Activated naive CD8-positive, alpha-beta T cell treated with anti-CD3 and anti-CD28 coated beads, Interleukin-2, amount 50 U/mL, for 24 hours (primary cell): ENCODE data around the gene FOXK2.
"Not testable (repeated sequence)": the region's sequence is repeated elsewhere in the genome, so short reads cannot be mapped to it uniquely, and the experiment has no call there.

ENCODE experiments used
- ATAC-seq: fragments of 150-1000 bp; cut with Tn5 transposase; one replicate; pipeline ENCODE4 v1.10.0; 2021
- DNase-seq: peaks from one replicate; pipeline ENCODE4 v3.0.0; 2021
- H3K27ac Mint-ChIP-seq: one replicate; pipeline ENCODE4 v1.8.0; 2021; ENCODE audit warnings: mild to moderate bottlenecking, mixed read lengths
- H3K27me3 Mint-ChIP-seq: one replicate; pipeline ENCODE4 v1.8.0; 2021; ENCODE audit warnings: mixed read lengths
- H3K36me3 Mint-ChIP-seq: one replicate; pipeline ENCODE4 v1.8.0; 2021; ENCODE audit warnings: low read depth, mixed read lengths
- H3K4me1 Mint-ChIP-seq: one replicate; pipeline ENCODE4 v1.8.0; 2021; ENCODE audit warnings: mixed read lengths
- H3K4me3 Mint-ChIP-seq: one replicate; pipeline ENCODE4 v1.8.0; 2021; ENCODE audit warnings: mild to moderate bottlenecking, moderate library complexity, mixed read lengths
- H3K9me3 Mint-ChIP-seq: one replicate; pipeline ENCODE4 v1.8.0; 2021; ENCODE audit warnings: mixed read lengths

Gene FOXK2

DNA sequence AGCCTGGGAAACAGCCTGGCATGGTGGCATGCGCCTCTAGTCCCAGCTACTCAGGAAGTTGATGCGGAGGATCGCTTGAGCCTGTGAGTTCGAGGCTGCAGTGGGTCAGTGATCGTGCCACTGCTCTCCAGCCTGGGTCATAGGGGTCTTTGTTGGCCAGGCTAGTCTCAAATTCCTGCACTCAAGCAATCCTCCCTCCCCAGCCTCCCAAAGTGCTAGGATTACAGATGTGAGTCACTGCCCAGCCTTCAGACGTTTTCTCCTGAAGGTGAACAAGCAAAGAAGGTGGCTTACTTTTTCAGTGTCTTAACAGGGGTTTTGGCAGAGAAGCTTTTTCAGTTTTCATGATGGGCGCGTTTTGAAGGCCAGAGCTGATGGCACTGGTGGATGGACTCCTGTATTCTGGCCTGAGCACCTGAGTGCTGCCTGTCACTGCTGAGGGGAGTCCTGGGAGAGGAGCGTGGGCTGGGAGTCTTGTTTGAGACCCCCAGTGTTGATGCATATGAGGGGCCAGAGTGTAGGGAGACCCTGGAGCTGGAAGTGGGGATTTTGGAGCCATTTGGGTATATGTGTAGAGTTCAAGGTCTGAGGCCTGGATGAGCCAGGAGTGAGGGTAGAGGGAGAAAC is 41.4 kb downstream of the FOXK2 start:
- Mint-ChIP-seq H3K9me3 (no peaks in the 10 kb centered on the region), H3K4me3 (no peak overlapping the region), H3K27me3 (no peaks in the 10 kb centered on the region), H3K27ac (no peak overlapping the region), H3K36me3 (peaks cover 6% of the 10 kb centered on the region), H3K4me1 (peaks cover 15% of the 10 kb centered on the region)
- DNase-seq (no peak), ATAC-seq (no peak)

DNA sequence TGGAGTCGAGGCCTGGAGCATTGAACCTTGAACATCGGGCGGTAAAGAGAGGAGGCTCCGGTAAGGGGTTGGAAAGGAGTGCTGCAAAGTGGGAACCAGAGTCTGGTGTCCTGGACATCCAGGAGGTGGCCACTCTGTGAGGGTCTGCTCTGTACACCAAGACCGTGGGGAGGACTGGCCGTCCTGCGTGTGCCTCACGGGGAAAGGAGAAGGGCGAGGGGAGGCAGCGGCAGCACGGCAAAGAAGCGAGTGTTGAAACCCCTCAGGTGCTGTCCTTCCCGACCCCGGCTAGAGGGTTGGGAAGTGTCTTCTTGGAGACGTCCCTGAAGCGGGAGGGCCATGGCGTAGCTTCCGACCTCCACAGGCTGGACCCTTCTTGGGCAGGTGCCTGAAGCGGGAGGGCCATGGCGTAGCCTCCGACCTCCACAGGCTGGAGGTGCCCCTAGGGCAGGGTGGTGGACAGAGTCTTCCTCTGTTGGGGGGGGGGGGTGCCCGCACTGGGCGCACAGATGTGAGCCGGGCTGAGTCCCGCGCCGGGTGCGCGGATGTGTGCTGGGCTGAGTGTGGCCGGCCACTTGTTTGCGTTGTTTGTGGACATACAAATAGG is 42.0 kb downstream of the FOXK2 start:
- DNase-seq (no peak), ATAC-seq (no peak)
- peaks cover 6% of the 10 kb centered on the region for H3K36me3 Mint-ChIP-seq
- no peak overlapping the region for H3K27ac Mint-ChIP-seq
- H3K4me3 Mint-ChIP-seq, result no peak overlapping the region
- H3K4me1 Mint-ChIP-seq, result peaks cover 15% of the 10 kb centered on the region
- no peaks in the 10 kb centered on the region for H3K9me3 Mint-ChIP-seq
- no peaks in the 10 kb centered on the region for H3K27me3 Mint-ChIP-seq

DNA sequence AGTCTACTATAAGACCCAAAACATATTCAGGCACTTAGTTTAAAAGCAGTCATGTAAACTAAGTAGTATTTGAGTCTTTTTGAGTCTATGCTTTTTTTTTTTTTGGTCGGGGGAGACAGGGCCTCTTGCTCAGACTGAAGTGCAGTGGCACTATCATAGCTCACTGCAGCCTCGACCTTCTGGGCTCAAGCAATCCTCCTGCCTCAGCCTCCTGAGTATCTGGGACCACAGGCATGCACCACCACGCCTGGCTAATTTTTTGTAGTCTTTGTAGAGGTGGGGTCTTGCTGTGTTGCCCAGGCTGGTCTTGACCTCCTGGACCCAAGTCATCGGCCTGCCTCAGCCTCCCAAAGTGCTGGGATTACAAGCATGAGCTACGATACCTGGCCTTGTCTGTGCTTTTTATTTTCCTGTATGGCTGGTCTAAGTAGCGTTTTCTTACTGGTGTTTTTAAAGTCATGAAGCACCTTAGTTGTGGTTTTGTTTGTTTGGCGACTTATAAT is 43.2 kb downstream of the FOXK2 start:
- peaks cover 12% of the 10 kb centered on the region for H3K4me1 Mint-ChIP-seq
- not testable (repeated sequence) for DNase-seq, H3K36me3 Mint-ChIP-seq, H3K4me3 Mint-ChIP-seq, H3K27ac Mint-ChIP-seq, H3K9me3 Mint-ChIP-seq, H3K27me3 Mint-ChIP-seq, ATAC-seq

DNA sequence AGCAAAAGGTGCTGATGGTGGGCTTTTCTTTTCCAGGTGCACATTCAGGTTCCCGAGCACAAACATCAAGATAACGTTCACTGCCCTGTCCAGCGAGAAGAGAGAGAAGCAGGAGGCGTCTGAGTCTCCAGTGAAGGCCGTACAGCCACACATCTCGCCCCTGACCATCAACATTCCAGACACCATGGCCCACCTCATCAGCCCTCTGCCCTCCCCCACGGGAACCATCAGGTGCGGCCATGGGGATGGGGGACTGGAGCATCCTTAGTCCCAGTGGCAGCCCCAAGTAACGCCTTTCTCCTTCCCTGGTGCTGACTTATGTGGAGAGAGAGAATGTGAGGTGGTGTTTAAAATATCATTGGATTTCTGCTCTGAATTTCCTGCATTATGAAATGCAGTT is 43.8 kb downstream of the FOXK2 start:
- Mint-ChIP-seq H3K4me1 (peaks cover 9% of the 10 kb centered on the region), H3K4me3 (no peak overlapping the region), H3K27ac (no peak overlapping the region), H3K9me3 (no peaks in the 10 kb centered on the region), H3K27me3 (no peaks in the 10 kb centered on the region), H3K36me3 (peaks cover 10% of the 10 kb centered on the region)
- DNase-seq (no peak), ATAC-seq (no peak)

DNA sequence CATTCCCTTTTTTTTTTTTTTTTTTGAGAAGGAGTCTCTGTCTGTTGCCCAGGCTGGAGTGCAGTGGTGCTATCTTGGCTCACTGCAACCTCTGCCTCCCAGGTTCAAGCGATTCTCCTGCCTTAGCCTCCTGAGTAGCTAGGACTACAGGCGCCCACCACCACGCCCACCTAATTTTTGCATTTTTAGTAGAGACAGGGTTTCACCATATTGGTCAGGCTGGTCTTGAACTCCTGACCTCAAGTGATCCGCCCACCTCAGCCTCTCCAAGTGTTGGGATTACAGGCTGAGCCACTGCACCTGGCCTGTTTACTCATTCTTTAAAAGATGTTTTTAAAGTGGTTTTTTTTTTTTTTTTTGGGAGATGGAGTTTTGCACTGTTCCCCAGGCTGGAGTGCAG is 44.2 kb downstream of the FOXK2 start:
- H3K27me3 Mint-ChIP-seq, ATAC-seq, DNase-seq, H3K4me3 Mint-ChIP-seq, H3K9me3 Mint-ChIP-seq, H3K4me1 Mint-ChIP-seq, H3K27ac Mint-ChIP-seq: not testable (repeated sequence)
- H3K36me3 Mint-ChIP-seq, result peaks cover 11% of the 10 kb centered on the region

DNA sequence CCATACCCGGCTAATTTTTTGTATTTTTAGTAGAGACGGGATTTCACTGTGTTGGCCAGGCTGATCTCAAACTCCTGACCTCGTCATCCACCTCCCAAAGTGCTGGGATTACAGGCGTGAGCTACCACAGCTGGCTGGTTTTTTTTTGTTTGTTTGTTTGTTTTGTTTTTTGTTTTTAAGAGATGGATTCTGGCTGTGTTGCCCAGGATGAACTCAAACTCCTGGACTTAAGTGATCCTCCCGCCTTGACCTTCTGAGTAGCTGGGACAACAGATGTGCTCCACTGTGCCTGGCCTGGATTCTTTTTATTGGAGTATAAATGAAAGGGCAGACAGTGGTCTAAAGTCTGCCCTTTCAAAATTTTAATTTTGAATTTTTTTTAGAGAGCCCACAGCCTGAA is 44.7 kb downstream of the FOXK2 start:
- Mint-ChIP-seq H3K9me3 (no peaks in the 10 kb centered on the region), H3K4me1 (peaks cover 6% of the 10 kb centered on the region), H3K4me3 (no peak overlapping the region), H3K27me3 (no peaks in the 10 kb centered on the region), H3K36me3 (peaks cover 14% of the 10 kb centered on the region), H3K27ac (no peak overlapping the region)
- ATAC-seq, result no peak
- no peak for DNase-seq

DNA sequence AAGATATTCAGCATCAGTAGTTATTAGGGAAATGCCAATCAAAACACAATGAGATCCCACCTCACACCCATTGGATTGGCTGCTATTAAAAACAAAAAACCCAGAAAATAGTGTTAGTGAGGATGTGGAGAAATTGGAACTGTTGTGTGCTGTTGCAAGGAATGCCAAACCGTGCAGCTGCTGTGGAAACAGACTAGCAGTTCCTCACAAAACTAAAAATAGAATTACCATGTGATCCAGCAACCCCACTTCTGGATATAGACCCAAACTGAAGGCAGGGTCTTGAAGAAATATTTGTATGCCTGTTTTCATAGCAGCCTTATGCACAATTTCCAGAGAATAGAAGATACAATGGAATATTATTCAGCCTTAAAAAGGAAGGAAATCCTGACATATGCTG is 46.0 kb downstream of the FOXK2 start:
- Mint-ChIP-seq H3K36me3 (peaks cover 22% of the 10 kb centered on the region), H3K27ac (no peak overlapping the region)
- ATAC-seq, result no peak

DNA sequence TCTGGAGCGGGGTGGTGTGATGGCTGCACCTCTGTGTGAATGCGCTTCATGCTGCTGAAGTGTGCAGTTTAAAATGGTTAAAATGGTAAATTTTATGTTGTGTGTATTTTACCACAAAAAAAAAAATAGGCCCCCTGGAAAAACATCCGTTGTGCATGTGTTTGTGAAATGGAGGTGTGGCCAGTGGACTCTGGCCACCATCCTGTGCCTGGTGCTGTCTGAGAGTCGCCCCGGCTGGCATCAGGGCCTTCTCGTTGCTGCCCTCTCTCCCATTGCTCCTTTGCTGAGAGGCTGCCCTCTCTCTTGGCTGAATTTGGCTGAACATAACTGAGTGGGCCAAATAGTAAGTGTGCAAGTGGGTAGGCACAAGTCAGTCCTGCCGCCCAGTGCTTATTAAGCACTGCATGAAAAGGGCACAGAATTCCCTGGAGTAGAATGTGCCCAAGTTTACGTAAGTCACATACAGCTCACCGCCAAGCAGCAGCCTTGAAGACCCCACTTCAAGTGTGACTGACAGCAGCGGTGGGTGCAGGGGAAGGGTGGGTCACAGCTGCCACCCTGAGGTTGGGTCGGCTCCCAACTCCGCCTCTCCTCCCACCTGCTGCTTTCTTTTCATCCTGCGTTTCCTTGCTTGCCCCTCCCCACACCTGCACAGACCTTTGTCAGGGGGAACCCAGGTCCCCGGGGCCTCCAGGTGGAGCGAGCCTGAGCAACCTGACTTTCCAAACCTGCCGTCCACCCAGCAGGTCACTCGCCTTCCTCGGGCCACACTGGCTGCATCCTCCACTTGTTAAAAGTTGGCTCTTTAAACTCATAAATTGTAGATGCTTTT is 46.8 kb downstream of the FOXK2 start:
- peaks cover 1% of the 10 kb centered on the region for H3K4me1 Mint-ChIP-seq
- DNase-seq (no peak), ATAC-seq (no peak)
- no peaks in the 10 kb centered on the region for H3K9me3 Mint-ChIP-seq
- H3K27me3 Mint-ChIP-seq, result no peaks in the 10 kb centered on the region
- peaks cover 24% of the 10 kb centered on the region for H3K36me3 Mint-ChIP-seq
- H3K4me3 Mint-ChIP-seq, result no peak overlapping the region
- H3K27ac Mint-ChIP-seq, result no peak overlapping the region

More for the DNA sequence above, 46.0 kb downstream of the FOXK2 start:
- DNase-seq, result no peak
- no peaks in the 10 kb centered on the region for H3K27me3 Mint-ChIP-seq
- H3K4me1 Mint-ChIP-seq, result peaks cover 6% of the 10 kb centered on the region
- H3K4me3 Mint-ChIP-seq, result no peak overlapping the region
- H3K9me3 Mint-ChIP-seq, result no peaks in the 10 kb centered on the region

DNA sequence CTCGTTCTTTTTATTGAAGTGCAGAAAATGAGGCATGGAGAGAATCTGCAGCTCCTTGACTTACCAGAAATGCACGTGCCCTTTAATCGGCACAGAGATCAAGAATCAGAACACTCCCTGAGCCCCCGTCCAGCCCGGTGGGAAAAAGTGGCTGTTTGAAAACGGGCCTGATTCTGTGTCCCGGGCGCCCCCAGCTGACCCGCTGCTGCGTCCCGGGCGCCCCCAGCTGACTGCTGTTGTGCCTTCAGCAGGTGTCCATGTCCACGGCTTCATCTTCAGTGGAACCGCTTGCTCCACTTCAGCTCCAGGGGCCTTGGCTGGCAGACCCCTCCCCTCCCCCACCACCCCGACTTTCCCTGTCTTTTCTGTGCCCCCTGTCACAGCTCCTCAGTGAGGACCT is 47.8 kb downstream of the FOXK2 start:
- H3K9me3 Mint-ChIP-seq, result no peaks in the 10 kb centered on the region
- no peaks in the 10 kb centered on the region for H3K27me3 Mint-ChIP-seq
- ATAC-seq, result no peak
- no peak for DNase-seq
- H3K4me3 Mint-ChIP-seq, result no peak overlapping the region
- H3K36me3 Mint-ChIP-seq, result peaks cover 29% of the 10 kb centered on the region
- H3K4me1 Mint-ChIP-seq, result no peaks in the 10 kb centered on the region
- H3K27ac Mint-ChIP-seq, result no peak overlapping the region

DNA sequence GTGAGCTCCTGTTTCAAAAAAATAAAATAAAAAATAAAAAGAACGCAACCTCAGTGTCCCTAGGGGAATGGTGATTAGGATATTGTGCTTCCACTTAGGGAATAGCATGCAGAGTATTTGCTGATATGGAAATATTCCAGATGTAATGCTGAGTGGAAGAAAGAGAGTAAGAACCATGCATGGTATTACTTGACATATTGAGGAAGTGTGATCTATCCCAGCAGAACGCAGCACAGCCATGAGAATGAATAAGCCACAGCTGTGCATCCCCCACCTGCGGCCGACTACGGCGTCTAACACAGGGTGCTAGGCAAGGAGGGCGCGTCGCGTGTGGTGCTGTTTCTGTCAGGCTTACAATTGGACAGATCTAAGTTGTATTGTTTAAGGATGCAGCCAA is 49.5 kb downstream of the FOXK2 start:
- Mint-ChIP-seq H3K27me3 (no peaks in the 10 kb centered on the region), H3K27ac (no peak overlapping the region), H3K36me3 (peaks cover 36% of the 10 kb centered on the region), H3K9me3 (no peaks in the 10 kb centered on the region), H3K4me3 (no peak overlapping the region), H3K4me1 (no peaks in the 10 kb centered on the region)
- DNase-seq (no peak), ATAC-seq (no peak)

DNA sequence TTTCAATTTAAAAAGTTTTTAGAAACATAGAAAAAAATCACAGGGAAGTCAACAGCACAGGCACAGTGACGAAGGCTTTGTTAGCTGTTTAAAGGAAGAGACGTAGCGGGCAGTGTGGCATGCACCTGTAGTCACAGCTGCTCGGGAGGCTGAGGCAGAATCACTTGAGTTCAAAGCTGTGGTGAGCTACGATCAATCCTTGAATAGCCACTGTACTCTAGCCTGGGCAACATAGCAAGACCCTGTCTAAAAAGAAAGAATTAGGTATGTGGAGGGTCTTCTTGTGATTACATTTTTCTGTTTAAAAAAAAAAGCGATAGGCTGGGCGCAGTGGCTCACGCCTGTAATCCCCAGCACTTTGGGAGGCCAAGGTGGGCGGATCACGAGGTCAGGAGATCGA is 50.1 kb downstream of the FOXK2 start:
- DNase-seq (no peak), ATAC-seq (no peak)
- no peak overlapping the region for H3K27ac Mint-ChIP-seq
- no peaks in the 10 kb centered on the region for H3K27me3 Mint-ChIP-seq
- H3K36me3 Mint-ChIP-seq, result peaks cover 40% of the 10 kb centered on the region
- no peak overlapping the region for H3K4me3 Mint-ChIP-seq
- H3K9me3 Mint-ChIP-seq, result no peaks in the 10 kb centered on the region
- no peaks in the 10 kb centered on the region for H3K4me1 Mint-ChIP-seq

DNA sequence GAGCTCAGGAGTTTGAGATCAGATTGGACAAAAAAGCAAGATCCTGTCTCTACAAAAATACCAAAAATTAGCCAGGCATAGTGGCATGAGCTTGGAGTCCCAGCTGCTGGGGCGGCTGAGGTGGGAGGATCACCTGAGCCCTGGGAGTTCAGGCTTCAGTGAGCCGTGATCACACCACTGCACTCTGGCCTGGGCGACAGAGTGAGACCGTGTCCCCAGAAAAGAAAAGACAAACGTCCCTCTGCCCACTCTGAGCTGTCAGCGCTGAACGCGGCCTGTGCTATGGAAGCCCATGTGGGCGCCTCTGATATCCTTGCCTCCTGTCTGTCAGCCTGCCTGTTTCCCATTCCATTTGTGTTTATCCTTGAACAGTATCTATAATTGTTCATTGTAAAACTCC is 50.7 kb downstream of the FOXK2 start:
- Mint-ChIP-seq H3K27me3 (no peaks in the 10 kb centered on the region), H3K36me3 (peaks cover 41% of the 10 kb centered on the region), H3K9me3 (no peaks in the 10 kb centered on the region), H3K27ac (no peak overlapping the region), H3K4me1 (no peaks in the 10 kb centered on the region), H3K4me3 (no peak overlapping the region)
- ATAC-seq (no peak), DNase-seq (no peak)

DNA sequence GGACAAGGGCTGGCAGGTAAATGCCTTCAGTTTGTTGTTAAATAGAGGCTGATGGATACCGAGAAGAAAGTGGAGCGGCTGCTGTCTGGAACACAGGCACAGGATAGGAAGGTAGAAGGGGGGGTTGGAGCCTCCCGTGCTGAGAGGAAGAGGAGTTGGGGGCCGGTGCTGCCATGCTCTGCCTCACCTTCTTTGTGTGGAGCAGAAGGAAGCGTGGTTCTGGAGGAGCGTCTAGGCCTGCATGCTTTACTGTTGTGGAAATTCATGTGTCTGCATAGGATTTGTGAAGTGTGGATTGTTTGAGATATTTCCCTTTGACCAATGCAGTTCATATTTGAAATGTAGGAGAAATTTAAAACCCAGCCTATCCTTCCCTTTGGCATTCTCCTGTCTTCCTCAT is 52.3 kb downstream of the FOXK2 start:
- no peak overlapping the region for H3K4me3 Mint-ChIP-seq
- H3K27ac Mint-ChIP-seq, result no peak overlapping the region
- H3K36me3 Mint-ChIP-seq, result peaks cover 49% of the 10 kb centered on the region
- ATAC-seq, result no peak
- H3K27me3 Mint-ChIP-seq, result no peaks in the 10 kb centered on the region
- DNase-seq, result no peak
- H3K4me1 Mint-ChIP-seq, result no peaks in the 10 kb centered on the region
- no peaks in the 10 kb centered on the region for H3K9me3 Mint-ChIP-seq

DNA sequence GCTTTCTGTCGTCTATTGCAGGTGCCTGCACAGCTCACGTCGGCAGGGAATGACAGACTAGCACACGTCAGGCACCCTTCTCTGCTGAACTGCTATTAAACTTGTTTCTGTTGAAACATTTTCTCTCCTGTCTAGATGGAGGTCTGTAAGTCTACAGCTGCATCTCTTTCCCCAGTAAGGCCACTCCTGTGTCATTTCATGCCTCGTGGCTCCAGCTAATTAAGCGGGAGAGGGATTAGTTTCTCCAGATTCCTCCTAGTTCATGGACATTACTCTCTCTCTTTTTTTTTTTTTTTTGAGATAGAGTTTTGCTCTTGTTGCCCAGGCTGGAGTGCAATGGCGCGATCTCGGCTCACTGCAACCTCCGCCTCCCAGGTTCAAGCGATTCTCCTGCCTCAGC is 54.5 kb downstream of the FOXK2 start:
- no peaks in the 10 kb centered on the region for H3K27me3 Mint-ChIP-seq
- H3K36me3 Mint-ChIP-seq, result peaks cover 52% of the 10 kb centered on the region
- no peak for ATAC-seq
- no peak overlapping the region for H3K4me3 Mint-ChIP-seq
- no peak overlapping the region for H3K27ac Mint-ChIP-seq
- no peaks in the 10 kb centered on the region for H3K9me3 Mint-ChIP-seq
- no peaks in the 10 kb centered on the region for H3K4me1 Mint-ChIP-seq
- no peak for DNase-seq

DNA sequence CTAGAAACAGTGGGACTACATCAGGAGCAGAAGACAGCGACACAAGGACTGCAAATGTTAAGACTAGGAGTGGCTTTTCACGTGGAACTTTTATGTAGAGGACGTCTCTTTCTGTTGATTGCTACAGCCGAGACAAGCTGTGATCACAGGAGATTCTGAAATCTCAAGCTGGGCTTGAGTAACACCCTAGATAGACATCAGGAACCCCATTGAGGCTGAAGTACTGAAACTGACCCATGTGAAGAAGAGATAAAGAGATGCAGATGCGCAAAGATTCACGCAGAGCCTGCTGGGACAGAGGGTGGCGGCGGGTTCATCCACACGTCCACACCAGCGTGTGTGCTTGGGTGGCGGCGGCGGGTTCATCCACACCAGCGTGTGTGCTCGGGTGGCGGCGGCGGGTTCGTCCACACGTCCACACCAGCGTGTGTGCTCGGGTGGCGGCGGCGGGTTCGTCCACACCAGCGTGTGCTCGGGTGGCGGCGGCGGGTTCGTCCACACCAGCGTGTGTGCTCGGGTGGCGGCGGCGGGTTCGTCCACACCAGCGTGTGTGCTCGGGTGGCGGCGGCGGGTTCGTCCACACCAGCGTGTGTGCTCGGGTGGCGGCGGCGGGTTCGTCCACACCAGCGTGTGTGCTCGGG is 56.2 kb downstream of the FOXK2 start:
- peaks cover 42% of the 10 kb centered on the region for H3K36me3 Mint-ChIP-seq
- DNase-seq, H3K4me1 Mint-ChIP-seq, H3K4me3 Mint-ChIP-seq, H3K9me3 Mint-ChIP-seq, ATAC-seq, H3K27me3 Mint-ChIP-seq, H3K27ac Mint-ChIP-seq: not testable (repeated sequence)
